DOHH2 (cell line): Measurements from ENCODE around the gene LYZL1.
"Not testable (repeated sequence)": the region's sequence is repeated elsewhere in the genome, so short reads cannot be mapped to it uniquely, and the experiment has no call there.

Experiments used
- H3F3A ChIP-seq: fragments of 200-600 bp; sonication (generic), shearing (Covaris generic); 2 replicates; pipeline ENCODE4 v1.6.0; 2016; ENCODE audit warnings: antibody characterized with exemption, mild to moderate bottlenecking; ENCODE audit not compliant: control insufficient read depth, insufficient read depth
- H3K27ac ChIP-seq: fragments of 200-600 bp; sonication (generic); 2 replicates; pipeline ENCODE4 v1.5.1; 2014; ENCODE audit warnings: low read depth, mild to moderate bottlenecking, low read length, moderate library complexity
- H3K27me3 ChIP-seq: fragments of 200-600 bp; sonication (generic); 2 replicates; pipeline ENCODE4 v1.6.1; 2014; ENCODE audit warnings: mild to moderate bottlenecking, low read length, mixed read lengths; ENCODE audit not compliant: control insufficient read depth
- H3K36me3 ChIP-seq: fragments of 200-600 bp; sonication (generic); 2 replicates; pipeline ENCODE4 v1.6.1; 2014; ENCODE audit warnings: mild to moderate bottlenecking, low read length, moderate library complexity, mixed read lengths; ENCODE audit not compliant: control insufficient read depth
- H3K4me1 ChIP-seq: fragments of 200-600 bp; sonication (generic); 2 replicates; pipeline ENCODE4 v1.6.1; 2014; ENCODE audit warnings: mild to moderate bottlenecking, low read length, mixed read lengths; ENCODE audit not compliant: control insufficient read depth
- H3K4me2 ChIP-seq: fragments of 200-600 bp; sonication (generic); 2 replicates; pipeline ENCODE4 v1.6.0; 2014; ENCODE audit warnings: mild to moderate bottlenecking, low read length, moderate library complexity
- H3K4me3 ChIP-seq: fragments of 200-600 bp; sonication (generic); 2 replicates; pipeline ENCODE4 v1.5.1; 2014; ENCODE audit warnings: mild to moderate bottlenecking, low read length, mixed read lengths
- H3K79me2 ChIP-seq: fragments of 200-600 bp; sonication (generic); 2 replicates; pipeline ENCODE4 v1.6.1; 2014; ENCODE audit warnings: mild to moderate bottlenecking, low read length, mixed read lengths; ENCODE audit not compliant: control insufficient read depth
- H3K9me2 ChIP-seq: fragments of 200-600 bp; sonication (generic); replicated peaks from 2 replicates; pipeline ENCODE4 v1.6.1; 2014; ENCODE audit warnings: mild to moderate bottlenecking, low read length, mixed read lengths; ENCODE audit not compliant: control insufficient read depth
- H3K9me3 ChIP-seq: fragments of 200-600 bp; sonication (generic); 2 replicates; pipeline ENCODE4 v1.6.1; 2014; ENCODE audit warnings: antibody characterized with exemption, low read length, mixed read lengths; ENCODE audit not compliant: control insufficient read depth, insufficient read depth
- H4K20me1 ChIP-seq: fragments of 200-600 bp; sonication (generic); 2 replicates; pipeline ENCODE4 v1.6.0; 2014; ENCODE audit warnings: low read depth, mild to moderate bottlenecking, antibody characterized with exemption, low read length, moderate library complexity; ENCODE audit not compliant: control insufficient read depth, insufficient read depth
- EZH2phosphoT487 ChIP-seq: fragments of 200-600 bp; sonication (generic); IDR thresholded peaks from 2 replicates; pipeline ENCODE4 v1.6.1; 2017; ENCODE audit warnings: borderline replicate concordance, mild to moderate bottlenecking, antibody characterized with exemption, low read length, moderate library complexity, mixed read lengths
- TF ChIP-seq, protein P1 (sequence below): fragments of 200-600 bp; sonication (generic); IDR thresholded peaks from one replicate; pipeline ENCODE4 v1.5.1; 2014; ENCODE audit warnings: antibody characterized with exemption, mild to moderate bottlenecking, low read depth, low read length; ENCODE audit not compliant: poor library complexity, severe bottlenecking

LYZL1 gene

DNA sequence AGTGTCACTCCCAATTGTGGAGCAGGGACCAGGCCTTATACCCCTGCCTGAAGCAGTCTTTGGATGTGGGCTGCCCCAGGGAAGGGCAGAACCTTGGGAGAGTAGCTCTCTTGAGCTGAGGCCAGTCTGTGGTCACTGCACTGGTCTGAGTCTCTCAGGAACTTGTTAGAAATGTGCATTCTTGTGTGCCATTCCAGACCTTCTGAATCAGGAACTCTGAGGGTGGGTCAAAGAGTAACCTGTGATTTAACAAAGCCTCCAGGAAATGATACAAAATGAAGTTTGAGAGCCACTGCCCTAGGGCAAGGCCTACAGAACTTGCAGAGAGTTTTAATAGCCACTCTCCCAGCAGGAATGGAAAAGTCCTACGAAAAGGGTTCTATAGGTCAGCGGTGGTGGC is 68.1 kb downstream of the LYZL1 start:
- no peaks in the 10 kb centered on the region for H3F3A ChIP-seq
- H3K36me3 ChIP-seq = no peaks in the 10 kb centered on the region
- H3K4me2 ChIP-seq = no peak overlapping the region
- no peaks in the 10 kb centered on the region for H3K4me1 ChIP-seq
- no peaks in the 10 kb centered on the region for H3K27me3 ChIP-seq
- H3K79me2 ChIP-seq = no peaks in the 10 kb centered on the region
- no peak overlapping the region for H3K27ac ChIP-seq
- TF ChIP-seq, protein P1, sequence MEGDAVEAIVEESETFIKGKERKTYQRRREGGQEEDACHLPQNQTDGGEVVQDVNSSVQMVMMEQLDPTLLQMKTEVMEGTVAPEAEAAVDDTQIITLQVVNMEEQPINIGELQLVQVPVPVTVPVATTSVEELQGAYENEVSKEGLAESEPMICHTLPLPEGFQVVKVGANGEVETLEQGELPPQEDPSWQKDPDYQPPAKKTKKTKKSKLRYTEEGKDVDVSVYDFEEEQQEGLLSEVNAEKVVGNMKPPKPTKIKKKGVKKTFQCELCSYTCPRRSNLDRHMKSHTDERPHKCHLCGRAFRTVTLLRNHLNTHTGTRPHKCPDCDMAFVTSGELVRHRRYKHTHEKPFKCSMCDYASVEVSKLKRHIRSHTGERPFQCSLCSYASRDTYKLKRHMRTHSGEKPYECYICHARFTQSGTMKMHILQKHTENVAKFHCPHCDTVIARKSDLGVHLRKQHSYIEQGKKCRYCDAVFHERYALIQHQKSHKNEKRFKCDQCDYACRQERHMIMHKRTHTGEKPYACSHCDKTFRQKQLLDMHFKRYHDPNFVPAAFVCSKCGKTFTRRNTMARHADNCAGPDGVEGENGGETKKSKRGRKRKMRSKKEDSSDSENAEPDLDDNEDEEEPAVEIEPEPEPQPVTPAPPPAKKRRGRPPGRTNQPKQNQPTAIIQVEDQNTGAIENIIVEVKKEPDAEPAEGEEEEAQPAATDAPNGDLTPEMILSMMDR = no peak
- no peak for TF ChIP-seq EZH2phosphoT487
- no peaks in the 10 kb centered on the region for H3K9me3 ChIP-seq
- no peaks in the 10 kb centered on the region for H4K20me1 ChIP-seq
- H3K9me2 ChIP-seq = no peaks in the 10 kb centered on the region
- no peak overlapping the region for H3K4me3 ChIP-seq

DNA sequence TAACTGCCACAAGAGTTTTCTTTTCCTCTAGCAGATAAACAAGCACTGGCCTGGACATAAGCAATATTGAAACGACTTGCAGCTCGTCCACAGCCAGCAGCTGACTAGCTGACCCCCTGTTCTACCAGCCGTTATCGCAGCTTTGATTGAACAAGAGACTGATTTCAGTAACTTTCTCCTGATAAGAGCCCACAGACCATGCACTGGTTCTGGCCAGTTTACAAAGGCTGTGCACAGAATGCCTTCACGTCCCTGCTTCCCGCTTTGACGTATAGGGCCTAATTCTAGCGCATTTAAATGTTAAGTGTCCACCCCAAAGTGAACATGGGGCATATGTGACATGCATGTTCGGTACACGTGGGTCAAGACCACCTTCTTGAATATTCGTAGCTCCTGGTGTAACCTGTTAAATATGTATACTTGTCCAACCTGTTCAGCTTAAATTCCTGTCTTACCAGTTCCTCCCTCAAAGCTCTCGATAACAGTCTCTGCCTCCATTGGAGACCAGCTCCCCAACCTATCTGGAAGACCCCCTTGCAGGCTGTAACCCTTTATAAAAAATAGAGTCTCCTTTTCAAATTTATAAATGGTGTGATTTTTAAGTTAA is 69.2 kb downstream of the LYZL1 start:
- H3K36me3 ChIP-seq = no peaks in the 10 kb centered on the region
- TF ChIP-seq, protein P1 = no peak
- no peak for TF ChIP-seq EZH2phosphoT487
- no peaks in the 10 kb centered on the region for H4K20me1 ChIP-seq

DNA sequence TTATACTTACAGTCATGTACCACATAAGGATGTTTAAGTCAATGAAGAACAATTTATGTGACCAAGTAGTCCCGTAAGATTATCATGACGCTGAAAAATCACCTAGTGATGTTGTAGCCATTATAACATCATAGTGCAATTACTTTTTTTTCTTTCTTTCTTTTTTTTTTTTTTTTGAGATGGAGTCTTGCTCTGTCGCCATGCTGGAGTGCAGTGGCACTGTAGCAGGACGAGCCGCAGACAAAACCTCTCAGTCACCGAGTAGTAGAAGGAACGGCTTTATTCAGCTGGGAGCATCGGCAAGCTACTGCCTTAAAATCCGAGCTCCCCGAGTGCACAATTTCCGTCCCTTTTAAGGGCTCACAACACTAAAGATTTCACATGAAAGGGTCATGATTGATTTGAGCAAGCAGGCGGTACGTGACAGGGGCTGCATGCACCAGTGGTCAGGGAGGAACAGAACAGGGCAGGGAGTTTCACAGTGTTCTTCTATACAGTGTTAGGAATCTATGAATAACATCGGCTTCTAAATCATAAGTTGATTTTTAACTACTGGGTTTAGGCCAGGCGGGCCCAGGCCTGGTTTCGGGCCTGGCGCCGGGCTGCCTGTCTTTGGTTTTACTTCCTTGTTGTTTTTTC is 71.5 kb downstream of the LYZL1 start:
- not testable (repeated sequence) for H3K4me3 ChIP-seq, H4K20me1 ChIP-seq, H3K4me1 ChIP-seq, H3K79me2 ChIP-seq, H3K9me3 ChIP-seq, H3K36me3 ChIP-seq, H3K4me2 ChIP-seq, H3K27ac ChIP-seq, H3K27me3 ChIP-seq, H3K9me2 ChIP-seq, H3F3A ChIP-seq

More for the DNA sequence above, 69.2 kb downstream of the LYZL1 start:
- Histone ChIP-seq H3K79me2 (no peaks in the 10 kb centered on the region), H3K9me2 (no peaks in the 10 kb centered on the region), H3K4me3 (no peak overlapping the region), H3F3A (no peaks in the 10 kb centered on the region), H3K4me2 (no peak overlapping the region), H3K9me3 (no peaks in the 10 kb centered on the region), H3K27me3 (no peaks in the 10 kb centered on the region), H3K4me1 (no peaks in the 10 kb centered on the region), H3K27ac (no peak overlapping the region)
